NCI-H187 treated with DMSO at 0.1 percent for 48 hours (cell line): ENCODE results near the gene SH3BP5.

Experiments
- DNase-seq: peaks from one replicate; lab custom pipeline; 2025; lab: John Stamatoyannopoulos, UW

Gene SH3BP5

DNA sequence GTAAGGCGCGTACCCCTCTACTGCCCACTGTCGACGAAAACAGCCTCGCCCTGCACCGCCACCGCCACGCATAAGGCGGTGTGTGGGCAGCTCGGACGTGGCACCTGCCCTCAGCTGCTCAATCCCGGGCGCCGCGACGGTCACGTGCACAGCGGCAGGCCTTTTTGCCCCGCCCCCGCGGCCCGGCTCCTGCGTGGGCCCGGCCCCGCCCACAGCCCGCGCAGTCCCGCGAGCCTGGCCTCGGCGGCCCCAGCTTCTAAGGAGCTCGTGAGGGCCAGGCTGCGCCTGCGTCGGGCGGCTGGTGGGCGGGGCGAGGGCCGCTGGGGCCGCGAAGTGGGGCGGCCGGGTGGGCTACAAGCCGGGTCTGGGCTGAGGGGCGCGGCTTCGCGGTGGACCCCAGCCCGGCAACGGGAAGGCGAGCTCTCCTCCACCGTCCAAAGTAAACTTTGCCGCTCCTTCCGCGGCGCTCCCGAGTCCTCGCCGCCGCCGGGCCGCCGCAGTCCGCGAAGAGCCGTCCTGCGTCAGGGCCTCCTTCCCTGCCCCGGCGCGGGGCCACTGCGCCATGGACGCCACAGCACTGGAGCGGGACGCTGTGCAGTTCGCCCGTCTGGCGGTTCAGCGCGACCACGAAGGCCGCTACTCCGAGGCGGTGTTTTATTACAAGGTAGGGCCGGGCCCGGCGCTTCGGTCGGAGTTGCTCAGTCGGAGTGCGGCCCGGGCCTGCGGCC, 126.3 kb downstream of the SH3BP5 start, which contains the start of gene CAPN7:
CAPN7 (plus strand) TSS at position 313 of the 728 bp plus-strand sequence; CDS start at position 563, 250 bp downstream.
- DNase-seq, result no peak

DNA sequence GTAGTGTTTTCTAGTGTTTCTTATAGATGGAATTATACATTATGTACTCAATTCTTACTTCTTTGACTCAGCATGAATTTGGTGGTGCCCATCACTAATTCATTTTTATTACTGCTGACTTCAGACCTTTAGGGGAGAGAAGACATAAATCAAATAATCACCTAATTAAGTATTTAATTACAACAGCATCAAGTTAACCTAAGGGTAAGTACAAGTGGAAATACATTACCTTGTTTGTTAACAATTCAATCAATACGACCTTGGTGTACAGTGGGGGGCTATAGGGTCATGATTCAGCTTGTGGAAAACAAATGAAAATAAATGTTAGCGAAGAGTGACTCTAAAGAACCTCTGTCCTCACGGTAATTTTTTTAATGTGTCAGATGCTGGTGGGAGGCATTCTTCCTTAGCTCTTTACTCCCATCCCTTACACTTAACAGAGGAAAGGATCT, 126.9 kb downstream of the SH3BP5 start:
- DNase-seq, result no peak
